Fibroblast of skin of right quadriceps (primary cell): Measurements from ENCODE around the gene DHRS3.

Experiments used
- DNase-seq: peaks from one replicate; pipeline ENCODE4 v3.0.0-alpha.2; 2013

The DHRS3 gene

DNA sequence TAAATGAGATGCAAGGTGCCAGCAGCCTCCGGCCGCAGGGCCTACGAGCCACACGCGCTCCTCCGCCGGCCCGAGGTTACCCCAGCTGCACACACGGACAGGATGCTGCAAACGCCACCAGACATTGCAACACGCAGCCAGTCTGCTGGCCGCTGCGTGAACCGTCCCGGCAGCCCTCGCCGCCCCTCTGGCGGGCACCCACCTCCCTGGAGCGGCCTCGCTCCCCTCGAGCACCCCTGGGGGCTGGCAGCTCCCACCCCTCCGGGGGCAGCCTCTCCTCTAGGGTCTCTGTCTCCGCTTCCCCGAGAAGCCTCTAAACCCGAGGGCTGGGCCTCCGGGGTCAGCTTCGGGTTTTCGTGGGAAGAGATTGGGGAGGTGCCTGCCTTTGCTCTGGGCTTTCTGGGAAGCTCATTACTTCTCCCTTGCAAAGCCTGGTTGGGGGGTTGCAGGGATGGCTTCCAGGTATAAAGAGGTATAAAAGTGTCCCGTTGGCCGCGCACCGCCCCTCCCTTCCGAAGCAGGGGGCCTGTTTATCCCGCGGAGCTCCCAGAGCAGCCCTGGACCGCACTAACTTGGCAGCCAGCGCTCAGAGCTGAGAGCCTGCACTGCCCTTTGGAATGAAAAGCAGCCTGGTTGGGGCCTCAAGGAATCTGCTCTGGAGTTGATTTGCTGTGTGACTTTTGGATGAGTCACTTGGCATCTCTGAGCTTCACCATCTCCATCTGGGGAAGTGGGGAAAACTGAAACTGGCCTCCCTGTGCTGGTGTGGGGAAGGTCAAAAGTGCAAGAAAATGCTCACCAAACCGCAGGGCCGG lies 21.8 kb downstream of the DHRS3 start:
- peak; percentile 98 for DNase-seq

DNA sequence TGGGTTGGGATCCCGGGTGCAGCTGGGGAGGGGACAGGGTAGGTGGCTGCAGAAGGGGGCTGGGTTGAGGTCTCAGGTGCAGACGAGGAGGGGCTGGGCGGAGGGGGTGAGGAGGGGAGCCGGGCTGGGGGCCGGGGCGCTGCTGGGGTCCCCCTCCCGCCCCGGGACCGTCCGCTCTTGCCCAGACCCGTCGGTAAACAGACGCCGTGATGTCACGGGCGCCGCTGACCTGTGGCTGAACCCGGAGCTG lies 22.3 kb downstream of the DHRS3 start:
- no peak for DNase-seq

DNA sequence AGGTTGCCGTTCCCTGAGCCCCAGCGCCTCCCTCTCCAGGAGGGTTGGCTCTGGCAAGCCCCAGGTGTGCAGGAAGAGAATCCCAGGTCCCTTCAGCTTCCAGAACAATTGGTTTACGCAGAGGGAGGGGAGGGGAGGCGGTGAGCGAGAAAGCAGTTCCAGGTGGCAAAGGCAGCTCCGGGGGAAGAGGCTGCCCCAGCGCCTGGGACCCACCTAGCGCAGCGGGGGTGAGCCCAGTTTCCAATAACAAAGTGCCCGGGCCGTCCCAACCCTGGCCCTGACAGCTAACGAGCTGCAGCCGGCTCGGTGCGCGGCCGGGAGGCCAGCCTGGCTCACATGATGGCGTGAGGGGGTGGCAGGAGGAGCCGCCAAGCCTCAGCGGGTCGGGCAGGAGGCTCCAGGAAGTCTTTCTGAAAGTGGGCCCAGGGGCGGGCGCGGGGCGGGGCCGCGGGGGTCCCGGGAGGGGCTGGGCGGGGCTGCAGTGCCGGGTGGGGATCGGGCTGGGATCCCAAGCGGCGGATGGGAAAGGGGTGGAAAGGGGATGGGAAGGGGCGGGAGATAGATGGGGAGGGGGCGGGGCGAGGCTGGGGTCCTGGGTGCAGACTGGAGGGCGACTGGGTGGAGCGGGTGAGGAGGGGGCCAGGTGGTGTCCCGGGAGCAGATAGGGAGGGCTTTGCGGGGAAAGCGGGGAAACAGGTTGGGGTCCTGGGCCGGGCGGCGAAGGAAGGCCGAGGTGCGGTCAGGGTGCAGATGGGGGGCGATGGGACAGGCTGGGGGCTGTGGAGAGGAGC lies 22.8 kb downstream of the DHRS3 start:
- DNase-seq, result peak; percentile 65

DNA sequence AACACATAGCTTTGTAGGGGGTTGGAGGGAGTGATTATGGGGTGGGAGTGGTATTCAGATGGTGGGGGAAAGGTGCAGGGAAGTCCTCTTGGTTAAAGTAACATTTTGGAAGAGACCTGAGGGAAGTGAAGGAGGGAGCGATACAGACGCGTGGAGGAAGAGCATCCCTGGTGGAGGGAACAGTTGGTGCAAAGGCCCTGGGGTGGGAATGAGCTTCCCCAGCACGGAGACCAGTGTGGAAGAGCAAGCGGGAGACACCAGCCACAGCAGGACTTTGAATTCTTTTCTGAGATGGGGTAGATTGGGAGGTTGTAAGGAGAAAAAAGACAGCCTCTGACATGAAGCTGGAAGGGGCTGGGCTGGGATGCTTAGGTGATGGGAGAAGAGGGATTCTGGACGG lies 23.5 kb downstream of the DHRS3 start:
- DNase-seq, result no peak

DNA sequence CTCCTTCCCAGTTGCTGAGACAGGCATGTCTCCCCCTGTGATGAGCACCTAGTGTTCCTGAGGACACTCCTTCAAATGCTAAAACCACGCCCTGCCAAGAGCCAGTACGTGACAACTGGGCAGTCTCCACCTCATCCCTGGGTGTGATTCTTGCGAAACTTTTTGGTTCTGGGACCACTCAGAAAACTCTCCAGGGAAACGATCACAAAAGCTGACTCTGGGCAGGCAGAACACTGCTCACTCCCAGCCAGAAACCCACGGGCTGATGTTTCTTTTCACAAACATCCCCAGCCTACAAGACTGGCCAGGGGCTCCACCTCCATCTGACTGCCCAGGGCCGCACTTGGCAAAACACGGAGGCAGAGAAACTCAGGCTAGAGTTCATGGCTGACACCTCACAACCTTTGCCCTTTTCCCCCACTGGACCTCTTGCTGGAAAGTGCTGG lies 24.4 kb downstream of the DHRS3 start:
- peak; percentile 61 for DNase-seq

DNA sequence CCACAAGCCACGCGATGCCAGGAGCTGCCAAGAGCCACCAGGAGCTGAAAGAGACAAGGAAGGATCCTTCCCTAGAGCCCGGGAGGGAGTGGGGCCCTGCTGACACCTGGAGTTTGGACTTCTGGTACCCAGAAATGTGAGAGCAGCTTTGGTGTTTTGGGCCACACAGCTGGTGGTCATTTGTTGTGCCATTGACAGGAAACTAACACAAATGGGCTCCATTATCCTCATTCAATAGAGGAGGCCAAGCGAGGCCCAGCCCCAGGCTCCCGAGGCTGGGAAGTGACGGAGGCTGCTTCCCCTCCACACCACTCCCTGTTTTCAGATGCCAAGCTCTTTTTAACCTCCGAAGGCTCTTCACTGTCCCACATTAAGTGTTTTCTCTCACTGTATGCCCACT lies 25.5 kb downstream of the DHRS3 start:
- DNase-seq, result no peak

DNA sequence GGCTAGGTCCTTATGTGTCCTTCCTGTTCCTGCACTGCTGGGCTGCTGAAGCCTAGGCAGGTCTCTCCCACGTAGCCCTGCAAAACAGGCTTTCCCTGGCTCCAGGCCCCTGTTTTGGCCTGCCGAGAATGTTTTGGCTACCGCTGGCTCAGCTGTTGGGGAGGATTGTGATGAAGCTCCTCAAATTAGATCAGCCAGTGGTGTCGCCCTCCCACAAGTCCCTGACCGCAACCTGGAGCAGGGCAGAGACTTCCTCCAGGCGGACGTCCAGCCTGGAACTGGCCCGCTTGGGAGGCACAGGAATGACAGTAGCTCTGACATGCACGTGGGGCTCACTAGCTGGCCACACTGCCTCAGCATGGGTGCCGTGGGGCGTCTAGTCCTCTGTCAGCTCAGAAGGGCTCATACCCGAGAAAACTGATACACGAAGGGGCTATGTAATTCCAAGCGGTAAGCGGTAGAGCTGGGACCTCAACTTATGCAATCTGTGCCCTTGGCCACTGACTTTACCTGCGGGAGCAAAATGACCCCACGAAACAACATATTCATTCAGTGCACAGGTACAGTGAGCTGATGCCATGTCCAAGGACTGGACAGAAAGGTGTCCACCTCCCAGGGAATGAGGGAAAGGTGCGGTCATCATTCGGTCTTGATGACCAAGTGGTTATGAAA lies 26.6 kb downstream of the DHRS3 start:
- no peak for DNase-seq

DNA sequence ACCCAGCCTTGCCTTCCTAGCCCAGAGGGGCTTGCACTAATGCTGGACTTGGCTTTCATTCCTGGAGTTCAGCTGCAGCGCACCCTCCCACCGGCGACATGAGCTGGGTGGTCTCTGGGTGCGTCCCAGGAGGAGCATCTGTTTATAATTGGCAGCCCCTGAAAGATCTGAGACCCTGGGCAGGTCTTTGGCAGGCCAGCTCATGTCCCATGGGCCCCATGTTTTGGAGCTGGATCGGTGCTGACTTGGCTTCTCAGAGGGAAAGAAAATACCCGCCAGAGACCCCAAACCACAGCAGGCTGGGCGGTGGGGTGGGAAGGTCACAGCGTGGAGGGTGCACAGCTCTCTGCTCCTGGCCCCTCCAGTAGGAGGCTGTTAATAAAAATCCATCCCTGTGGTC lies 29.3 kb downstream of the DHRS3 start:
- DNase-seq, result no peak

DNA sequence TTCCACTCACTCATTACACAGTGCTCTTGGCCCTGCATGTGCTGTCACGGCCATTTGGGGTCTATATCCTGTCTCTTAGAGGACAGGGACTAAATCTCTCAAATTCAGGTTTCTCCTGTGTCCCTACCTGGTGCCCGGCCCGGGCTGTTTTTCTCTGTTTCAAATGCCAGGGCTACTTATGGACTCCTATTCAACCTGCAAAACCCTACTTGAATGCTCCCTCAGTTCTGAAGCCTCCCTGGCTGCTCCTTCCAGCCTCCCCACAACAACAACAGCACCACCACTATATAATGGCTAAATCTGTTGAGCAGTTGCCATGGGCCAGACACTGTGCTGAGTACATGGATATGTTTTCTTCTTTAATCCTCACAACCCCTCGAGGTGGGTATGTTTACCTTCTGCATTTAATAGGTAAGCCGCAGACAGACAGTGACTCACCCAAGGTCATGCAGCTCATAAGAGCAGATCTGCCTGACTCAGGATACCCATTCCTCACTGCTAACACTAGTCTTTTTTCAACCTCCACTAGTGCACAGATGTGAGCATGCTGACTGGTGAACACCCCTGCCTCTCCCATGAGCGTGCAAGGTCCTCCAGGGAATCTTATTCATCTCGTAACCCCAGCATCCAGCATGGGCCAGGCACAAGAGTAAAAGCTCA lies 29.9 kb downstream of the DHRS3 start:
- peak; percentile 43 for DNase-seq

DNA sequence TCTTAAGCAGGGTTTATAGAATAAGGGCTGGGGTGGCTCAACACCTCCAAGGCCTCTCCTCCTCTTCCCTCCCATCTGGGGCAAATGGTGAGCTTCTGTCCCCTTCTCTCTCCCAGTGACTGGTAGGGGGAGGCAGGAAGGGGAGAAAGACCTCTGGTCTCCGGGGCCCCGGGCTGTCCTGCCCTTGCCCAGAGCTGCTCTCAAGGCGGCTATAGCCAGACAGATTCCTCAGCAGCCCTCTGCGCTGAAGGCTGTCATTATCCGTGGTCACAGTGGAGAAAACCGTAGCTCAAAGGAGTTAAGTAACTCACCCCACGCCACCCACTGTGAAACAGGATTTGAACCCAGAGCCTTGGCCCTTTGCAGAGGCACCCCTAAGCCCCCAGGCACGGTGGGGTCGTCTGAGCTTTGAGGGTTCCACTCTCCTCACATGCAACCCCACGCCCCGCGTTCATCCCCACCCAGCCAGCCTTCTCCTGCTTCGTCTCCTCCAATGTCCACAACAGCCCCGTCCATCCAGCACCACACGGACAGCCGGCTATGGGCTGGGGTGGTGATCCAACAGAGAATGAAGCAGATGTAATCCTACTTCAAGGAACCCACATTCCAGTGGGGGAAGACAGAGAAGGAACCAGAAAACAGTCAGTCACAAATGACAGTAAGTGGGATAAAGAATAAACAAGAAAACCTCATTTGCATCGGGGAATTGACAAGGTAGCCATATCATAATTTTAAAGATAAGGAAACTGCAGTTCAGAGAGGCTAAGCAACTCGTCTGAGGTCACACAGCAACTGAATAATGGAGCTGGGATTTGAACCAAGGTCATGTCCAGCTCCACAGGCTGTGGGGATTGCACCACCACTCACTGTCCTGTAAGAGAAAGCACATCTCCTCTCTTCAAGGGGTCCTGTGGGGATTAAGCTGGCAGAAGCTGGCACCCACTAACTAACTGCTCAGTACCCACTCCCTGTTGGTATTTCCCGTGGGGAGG lies 31.8 kb downstream of the DHRS3 start:
- DNase-seq, result no peak

DNA sequence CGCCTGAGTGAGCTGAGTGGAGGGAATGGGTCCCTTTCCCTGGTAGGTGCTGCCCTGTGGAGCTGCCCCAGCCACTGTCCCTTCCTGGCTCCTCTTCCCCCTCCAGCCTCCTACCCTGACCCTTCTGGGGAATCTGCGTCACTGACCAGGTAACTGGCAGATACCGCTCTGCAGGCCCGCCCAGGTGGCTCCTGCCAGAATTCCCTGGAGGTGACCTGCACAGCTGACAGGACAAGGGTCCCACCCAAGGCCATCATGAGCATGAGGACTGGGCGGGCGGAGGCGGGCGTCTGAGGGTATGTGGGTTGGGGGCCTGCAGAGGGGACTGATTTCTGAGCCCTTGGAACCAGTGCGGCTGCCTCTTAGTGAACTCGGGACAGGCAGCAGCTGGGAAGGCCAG lies 32.5 kb downstream of the DHRS3 start:
- DNase-seq, result no peak

DNA sequence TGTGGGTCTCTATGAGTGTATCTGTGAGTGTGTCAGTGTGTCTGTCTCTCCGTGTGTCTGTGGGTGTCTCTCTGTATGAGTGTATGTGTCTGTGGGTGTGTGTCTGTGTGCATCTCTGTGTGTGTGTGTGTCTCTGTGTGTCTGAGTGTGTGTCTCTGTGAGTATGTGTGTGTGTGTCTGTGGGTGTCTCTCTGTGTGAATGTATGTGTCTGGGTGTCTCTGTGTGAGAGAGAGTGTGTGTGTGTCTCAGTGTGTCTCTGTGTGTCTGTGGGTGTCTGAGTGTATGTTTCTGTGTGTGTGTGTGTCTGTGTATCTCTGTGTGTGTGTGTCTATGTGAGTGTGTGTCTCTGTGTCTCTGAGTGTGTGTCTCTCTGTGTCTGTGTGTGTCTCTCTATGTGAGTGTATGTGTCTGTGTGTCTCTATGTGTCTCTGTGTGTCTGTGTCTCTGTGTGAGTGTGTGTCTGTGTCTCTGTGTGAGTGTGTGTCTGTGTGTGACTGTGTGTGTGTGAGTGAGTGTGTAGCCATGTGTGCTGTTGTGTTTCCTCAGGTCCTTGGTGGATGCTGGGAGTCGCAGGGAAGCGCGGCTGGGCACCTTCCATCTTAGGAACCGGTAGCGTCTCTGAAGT lies 33.0 kb downstream of the DHRS3 start:
- DNase-seq, result no peak

DNA sequence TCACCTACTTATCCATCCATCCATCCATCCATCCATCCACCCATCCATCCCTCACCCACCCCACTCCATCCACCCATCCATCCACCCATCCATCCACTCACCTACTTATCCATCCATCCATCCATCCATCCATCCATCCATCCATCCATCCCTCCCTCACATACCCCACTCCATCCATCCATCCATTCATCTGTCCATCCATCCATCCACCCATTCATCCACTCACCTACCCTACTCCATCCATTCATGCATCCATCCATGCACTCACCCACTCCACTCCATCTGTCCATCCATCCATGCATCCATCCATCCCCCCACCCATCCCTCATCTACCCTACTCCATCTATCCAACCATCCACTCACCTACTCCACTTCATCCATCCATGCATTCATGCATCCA lies 34.5 kb downstream of the DHRS3 start:
- DNase-seq, result no peak

DNA sequence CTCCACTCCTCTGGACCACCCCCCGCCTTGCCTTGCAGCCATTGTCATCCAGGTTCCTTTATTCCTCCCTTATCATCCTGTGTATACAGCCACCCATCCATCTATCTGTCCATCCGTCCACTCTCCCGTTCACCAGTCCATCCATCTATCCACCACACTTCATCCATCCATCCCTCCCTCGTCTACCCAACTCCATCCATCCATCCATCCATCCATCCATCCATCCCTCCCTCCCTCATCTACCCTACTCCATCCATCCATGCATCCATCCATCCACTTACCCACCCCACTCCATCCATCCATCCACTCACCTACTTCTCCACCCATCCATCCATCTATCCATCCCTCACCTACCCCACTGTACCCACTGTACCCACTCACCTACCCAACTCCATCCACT lies 35.4 kb downstream of the DHRS3 start:
- no peak for DNase-seq

DNA sequence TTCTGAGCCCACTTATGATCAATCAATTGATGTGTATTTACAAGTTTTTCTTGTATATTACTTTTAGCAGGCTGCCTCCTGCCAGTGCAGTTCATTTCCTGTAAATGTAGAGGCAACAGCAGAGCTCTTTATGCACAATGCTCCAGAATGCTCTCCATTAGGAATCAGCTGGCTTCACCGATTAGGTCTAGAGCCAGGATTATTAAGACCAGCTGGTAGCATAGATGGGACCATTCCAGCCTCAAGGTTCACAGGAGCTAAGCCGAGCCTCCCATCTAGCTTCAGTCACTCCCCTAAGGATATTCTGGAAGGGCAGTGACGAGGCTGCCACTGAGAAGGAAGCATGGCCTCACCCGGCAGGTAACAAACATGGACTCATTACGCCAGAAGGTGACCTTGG lies 36.8 kb downstream of the DHRS3 start:
- DNase-seq, result no peak

DNA sequence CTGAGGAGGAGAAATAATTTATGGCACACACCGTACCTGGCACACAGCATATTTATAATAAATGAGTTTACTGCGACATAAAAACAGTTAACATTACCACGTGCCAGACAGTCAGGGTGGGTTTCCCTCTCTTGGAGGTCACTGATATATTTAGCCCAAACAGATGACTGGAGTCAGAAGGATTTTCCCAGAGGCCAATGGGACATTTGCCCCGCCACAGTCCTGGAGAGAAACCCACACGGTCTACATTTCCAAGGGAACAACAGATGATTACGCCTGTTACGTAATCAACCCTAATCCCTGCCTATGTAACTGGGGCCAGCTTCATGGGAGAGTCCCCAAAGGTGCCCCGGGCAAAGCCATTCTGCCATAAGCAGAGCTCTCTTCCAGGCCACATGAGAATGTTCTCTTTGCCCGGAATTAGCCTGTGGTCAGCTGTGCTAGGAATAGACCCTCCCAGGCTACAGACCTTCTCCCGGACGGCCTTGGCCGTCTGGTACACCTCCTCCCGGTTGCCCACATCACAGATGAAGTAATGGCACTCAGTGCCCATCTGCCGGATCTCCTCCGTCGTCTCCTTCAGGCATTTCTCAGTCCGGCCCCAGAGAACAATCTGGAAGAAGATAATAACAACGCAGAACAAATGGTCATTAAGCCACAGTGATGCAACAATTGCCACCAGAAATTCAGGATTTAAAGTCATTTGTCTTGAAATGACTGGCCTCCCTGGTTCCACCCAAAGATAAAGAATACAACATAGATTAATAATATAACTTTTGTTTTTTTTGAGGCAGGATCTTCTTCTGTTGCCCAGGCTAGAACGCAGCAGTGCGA lies 37.7 kb downstream of the DHRS3 start:
- DNase-seq, result peak; percentile 69

DNA sequence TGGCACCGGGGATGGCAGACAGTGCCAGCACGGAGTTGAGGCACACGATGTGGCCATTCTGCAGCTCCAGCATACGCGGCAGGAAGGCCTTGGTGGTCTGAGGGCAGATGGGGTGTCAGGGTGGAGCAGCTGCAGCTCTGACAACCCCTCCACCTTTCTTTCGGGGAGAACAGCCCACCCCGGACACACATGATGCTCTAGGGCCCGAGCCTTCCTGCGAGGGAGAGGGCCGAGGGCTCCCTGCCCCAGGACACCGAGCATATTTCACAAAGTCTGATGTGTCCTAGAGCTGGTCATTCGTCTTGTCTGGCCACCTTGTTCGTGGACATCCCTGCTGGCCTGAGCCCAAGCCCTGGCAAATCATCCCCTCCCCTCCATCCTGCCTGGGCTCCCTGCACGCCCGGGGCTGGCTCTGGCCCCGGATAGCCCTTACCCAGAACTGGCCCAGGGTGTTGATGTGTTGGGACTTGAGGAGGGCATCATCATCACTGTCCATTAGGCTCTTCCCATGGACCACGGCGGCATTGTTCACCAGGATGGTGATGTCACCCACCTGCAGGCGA lies 39.1 kb downstream of the DHRS3 start:
- DNase-seq, result no peak

DNA sequence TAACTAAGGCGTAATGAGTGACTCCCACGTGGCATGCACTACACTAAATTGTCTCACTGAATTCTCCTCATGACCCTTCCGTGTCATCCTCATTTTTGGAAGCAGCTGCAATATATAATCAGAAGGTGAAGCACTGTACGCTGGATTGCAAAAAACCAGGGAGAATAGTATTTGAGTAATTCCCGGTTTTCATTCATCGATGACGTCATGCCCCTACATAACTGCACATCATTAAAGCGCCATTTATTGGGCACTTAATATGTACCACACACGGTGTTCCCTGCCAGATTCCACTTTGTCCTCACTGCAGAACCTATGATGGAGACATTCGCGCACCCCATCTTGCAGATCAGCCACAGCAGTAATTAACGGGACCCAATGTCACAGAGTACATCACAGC lies 41.0 kb downstream of the DHRS3 start:
- no peak for DNase-seq

DNA sequence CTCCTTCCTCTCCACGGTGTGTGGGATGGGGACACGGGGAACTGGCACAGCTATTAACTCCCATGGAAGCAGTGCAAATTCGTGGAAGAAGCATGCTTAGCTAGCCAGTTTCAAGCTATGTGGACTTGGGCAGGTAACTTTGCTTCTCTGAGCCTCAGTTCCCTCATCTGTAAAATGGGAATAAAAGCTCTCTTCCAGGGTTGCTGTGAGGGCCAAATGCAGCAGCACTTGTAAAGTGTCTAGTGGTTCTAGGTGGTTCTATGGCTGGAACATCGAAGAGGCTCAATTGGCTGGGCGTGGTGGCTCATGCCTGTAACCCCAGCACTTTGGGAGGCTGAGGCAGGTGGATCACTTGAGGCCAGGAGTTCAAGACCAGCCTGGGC lies 43.3 kb downstream of the DHRS3 start:
- no peak for DNase-seq

DNA sequence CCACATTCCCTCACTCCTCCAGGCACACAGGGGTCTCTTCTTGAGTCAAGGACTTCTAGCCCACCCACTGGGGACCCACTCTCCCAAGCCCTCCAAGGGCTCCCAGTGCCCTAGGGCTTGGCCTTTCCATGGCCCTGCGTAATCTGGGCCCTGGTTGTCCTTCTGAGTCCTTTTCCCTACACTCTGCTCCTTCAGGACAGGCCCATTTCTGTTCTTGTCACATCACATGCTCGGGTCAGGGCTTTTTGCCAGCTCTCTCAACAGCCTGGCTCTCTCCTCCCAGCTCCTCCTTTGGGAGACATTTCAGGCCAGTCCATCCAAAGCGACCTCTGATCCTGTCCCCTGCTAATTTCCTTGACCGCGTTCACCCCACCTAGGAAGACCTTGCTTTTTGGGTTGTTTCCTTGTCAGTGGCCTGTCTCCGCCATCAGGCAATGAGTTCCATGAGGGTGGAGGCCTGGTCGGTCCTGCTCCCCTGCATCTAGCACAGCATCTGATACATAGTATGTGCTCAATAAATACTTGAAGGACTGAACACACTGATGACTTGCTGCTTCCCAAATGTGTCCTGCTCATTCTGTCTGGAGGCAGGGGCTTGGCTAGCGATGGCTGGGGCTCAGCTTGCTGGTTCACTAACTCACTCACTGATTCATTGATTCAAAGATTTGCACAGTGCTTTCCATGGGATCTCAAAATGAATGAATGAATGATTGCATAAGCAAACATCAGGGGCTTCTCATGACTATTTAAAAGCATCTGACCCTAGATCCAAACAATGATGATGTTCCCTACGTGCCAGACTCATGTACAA lies 44.8 kb downstream of the DHRS3 start:
- DNase-seq, result no peak
